GM10266 (cell line): ENCODE data around the gene COG5.

Experiments
- DNase-seq: peaks from one replicate; pipeline ENCODE4 v3.0.0; 2012; ENCODE audit errors: extremely low spot score
- TF ChIP-seq, protein P1 (sequence below): IDR thresholded peaks from 2 replicates; pipeline ENCODE4 v1.5.1; 2012; ENCODE audit warnings: mild to moderate bottlenecking, low read depth; ENCODE audit not compliant: control insufficient read depth, insufficient read depth; ENCODE audit errors: missing control alignments

Gene COG5

DNA sequence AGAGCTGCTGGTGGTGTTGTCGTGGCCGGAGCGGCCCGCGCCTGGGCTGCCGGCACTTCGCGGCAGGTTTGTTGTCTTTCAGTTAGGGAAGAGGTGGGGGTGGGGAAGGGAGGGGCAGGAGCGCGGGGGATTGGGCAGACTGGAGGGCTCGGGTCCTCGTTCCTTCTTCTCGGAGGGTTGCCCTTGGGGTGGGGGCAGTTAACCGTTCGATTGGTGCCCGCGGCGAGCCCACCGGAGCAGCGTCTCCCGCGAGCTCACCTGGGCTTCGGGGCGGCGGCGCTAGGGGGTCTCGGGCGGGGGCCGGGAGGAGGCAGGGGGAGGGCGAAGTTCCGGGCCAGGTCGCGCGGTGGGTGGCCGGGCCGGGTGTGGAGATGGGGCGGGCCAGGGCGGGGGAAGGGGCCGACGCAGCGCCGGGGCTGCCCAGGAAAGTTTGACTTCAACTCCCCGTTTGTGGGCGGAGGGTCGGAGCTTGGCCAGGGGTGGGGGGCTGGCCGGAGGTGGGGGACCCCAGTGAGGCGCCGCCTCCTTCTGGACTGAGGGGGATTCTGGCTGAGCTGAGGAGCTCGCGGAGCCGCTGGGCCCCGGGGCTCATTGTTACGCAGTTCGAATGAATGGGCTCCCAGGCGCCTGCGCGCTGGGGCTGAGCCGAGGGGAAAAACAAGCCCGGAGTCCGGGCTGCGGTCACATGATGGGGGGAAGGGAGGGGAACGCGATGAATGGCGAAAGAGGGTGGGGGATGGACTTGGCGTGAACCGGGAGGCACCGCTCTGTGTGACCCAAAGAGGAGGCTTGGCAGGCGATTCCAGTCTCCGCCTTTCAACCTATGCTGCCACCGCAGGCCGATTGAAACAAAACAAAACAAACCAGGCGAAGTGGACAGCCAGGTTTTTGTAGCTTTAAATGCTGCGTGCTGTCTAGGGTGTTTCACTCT is 394.3 kb downstream of the COG5 start:
- TF ChIP-seq, protein P1, sequence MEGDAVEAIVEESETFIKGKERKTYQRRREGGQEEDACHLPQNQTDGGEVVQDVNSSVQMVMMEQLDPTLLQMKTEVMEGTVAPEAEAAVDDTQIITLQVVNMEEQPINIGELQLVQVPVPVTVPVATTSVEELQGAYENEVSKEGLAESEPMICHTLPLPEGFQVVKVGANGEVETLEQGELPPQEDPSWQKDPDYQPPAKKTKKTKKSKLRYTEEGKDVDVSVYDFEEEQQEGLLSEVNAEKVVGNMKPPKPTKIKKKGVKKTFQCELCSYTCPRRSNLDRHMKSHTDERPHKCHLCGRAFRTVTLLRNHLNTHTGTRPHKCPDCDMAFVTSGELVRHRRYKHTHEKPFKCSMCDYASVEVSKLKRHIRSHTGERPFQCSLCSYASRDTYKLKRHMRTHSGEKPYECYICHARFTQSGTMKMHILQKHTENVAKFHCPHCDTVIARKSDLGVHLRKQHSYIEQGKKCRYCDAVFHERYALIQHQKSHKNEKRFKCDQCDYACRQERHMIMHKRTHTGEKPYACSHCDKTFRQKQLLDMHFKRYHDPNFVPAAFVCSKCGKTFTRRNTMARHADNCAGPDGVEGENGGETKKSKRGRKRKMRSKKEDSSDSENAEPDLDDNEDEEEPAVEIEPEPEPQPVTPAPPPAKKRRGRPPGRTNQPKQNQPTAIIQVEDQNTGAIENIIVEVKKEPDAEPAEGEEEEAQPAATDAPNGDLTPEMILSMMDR: no peak
- DNase-seq: peak; percentile 82

DNA sequence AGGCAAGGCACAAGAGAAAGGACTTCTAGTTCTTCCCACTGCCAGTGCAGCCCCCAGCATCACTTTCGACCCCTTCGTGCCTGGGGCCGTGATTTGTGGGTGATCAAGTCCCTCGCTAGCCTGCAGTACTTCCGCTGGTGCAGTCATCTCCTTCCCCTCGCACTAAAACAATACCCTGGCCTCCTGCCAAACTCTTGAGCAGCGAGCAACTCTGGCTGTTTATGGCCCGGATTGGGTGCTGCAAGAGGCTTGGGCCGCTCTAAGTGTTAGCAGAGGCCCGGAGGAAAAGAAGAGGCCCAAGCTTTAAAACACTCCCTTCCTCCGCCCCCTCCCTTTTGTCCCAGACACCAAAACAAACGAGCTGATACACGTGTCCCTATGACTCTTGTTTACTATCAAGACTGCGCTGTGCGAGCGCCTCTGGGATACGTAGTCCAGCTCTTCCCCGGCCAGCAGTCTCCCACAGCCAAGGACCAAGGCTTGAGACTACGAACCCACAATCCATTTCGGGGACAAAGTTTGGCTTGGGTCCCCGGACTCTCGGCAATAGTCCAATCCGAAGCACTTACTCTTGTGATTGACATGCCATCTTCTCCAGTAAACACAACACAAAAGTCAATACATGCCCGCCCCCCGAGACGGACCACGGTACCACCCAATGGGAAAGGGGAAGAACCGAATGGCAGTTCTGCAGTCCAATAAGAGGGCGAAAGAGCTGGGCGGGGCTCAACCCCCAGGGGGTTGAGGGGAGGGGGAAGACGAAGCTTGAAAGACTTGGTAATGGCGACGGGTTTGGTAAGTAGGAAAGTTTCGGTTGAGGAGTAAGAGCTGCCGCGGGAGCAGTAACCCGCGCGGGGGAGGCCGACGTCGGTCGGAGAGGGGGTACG is 395.2 kb downstream of the COG5 start, which contains the start of gene HBP1:
TSS of gene HBP1 (plus strand) at position 771 of the 887 bp plus-strand sequence. CDS start 10,891 bp downstream, outside the sequence.
- peak; percentile 95 for DNase-seq
- TF ChIP-seq, protein P1: no peak

DNA sequence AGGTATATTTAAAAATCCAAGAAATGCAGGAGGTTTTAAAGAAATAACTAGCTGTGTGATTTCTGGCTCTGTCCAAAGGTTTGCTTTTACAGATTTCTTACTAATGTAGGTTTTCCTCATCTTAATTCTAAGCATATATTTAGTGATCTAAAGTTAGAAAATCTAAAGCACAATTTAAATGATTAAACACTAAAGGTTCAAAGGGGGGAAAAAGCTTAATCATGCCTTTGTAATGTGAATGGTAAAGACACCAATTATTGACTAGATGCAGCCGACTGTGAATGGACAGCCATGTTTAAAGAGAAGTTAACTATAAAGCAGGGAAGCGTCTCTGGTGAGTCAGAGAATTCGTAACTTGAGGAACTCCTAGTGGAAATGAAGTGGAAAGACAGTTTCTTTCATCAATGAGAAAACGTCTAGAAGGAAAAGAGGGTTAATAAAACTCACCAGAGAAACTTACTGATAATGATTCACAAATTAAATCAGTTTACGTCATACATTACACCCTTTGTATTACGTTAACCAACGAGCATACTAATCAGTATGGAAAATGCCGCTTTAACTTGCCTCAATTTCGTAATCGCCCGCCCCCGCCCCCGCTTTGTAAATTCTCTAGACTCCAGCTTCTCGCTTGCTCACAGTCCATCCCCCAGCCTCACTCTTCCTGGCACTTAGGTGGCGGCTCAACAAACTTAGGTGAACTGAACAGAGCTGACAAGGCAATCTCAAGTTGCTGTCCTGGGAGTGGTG is 396.1 kb downstream of the COG5 start:
- TF ChIP-seq, protein P1: peak; percentile 11
- DNase-seq: peak; percentile 15

DNA sequence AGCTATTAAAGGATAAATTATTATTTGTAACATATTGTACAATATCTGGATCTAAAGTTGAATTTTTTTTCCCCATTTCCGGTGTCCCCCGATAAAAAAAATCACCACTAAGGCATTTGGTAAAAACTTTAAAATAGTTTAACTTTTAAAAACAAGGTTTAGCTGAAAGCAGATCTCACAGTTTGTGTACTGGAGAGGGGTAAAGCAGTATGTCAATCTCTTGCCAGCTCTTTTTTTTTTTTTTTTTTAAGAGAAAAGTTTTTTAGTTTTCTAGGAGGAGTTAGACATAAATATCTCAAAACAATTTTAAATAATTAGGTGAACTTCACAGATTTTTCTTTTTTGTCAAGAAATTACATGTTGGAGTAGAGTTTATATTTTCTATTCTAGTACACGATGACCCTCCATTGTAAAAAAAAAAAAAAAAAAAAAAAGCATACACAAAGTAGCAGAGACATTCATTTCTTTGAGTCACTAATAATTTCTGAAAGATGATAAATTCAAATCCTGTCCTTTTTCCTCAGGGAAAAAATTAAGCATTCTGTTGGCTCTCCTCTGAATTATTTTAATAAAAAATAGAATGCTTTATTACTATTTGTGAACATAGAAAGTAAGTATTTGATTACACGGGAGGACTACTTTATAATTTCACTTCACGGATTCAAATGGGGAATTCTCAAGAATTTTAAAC is 396.8 kb downstream of the COG5 start:
- TF ChIP-seq, protein P1: no peak
- DNase-seq: no peak

DNA sequence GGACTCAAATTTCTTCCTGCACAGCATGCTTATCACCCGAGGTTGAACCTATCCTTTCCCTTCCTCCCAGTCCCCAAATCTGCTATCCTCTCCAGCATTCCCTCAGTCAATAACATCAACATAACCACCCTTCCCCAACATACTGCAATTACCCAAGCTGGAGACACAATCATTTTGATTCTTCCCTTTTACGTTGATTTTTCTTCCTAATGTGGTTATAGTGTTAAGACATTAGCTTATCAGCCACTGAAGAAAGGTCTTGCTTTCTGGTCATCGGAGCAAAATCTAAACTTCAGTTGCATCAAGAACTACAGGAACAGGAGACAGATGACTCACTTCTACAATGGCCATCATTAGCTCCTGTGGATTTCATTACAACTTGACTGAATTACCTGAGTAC is 398.4 kb downstream of the COG5 start:
- TF ChIP-seq, protein P1: no peak
- DNase-seq: no peak

DNA sequence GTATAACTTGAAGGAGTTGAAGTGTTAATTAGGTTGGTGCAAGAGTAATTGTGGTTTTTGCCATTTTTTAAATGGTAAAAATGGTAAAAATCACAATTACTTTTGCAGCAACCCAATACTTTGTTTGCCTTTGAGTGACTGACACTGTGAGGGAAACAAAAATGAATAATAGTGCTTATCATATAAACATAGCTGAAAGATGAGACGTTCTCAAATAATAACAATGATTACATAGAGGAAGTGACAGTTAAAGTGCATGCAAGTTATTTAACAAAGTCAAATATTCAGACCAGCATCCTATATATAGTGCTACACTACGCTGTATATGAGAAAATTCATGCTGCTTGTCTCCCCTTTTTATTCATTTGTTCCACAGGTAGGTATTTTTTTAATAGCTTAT is 399.6 kb downstream of the COG5 start:
- no peak for DNase-seq
- TF ChIP-seq, protein P1: no peak
